Mesodermal cell (in vitro differentiated cells): Measurements from ENCODE around the gene SIRT7.

ENCODE experiments used
- H3K27ac ChIP-seq: 2 replicates; pipeline ENCODE4 v1.7.0; 2013; ENCODE audit warnings: mild to moderate bottlenecking, low read depth, low read length, moderate library complexity; ENCODE audit not compliant: severe bottlenecking
- H3K36me3 ChIP-seq: 2 replicates; pipeline ENCODE4 v1.7.1; 2013; ENCODE audit warnings: mild to moderate bottlenecking, low read length, moderate library complexity; ENCODE audit not compliant: control insufficient read depth, insufficient read depth
- H3K4me1 ChIP-seq: one replicate; pipeline ENCODE4 v1.7.1; 2013; ENCODE audit warnings: mild to moderate bottlenecking, low read length; ENCODE audit not compliant: insufficient read depth, control insufficient read depth, poor library complexity, severe bottlenecking
- H3K4me3 ChIP-seq: 2 replicates; pipeline ENCODE4 v1.7.0; 2013; ENCODE audit warnings: low read length, control low read depth, mild to moderate bottlenecking; ENCODE audit not compliant: insufficient read depth, poor library complexity, severe bottlenecking; ENCODE audit errors: extremely low read depth
- H3K9me3 ChIP-seq: 2 replicates; pipeline ENCODE4 v1.7.1; 2013; ENCODE audit warnings: mild to moderate bottlenecking, low read length, moderate library complexity; ENCODE audit not compliant: control insufficient read depth
- WGBS, 2 experiments: methylation state at CpG; one replicate each; pipeline ENCODE4 v1.1.5; 2013; ENCODE audit warnings: missing lambda C conversion rate in 2 of 2; ENCODE audit not compliant: insufficient coverage in 2 of 2; 5-methylcytosine and 5-hydroxymethylcytosine counted together

Gene SIRT7

DNA sequence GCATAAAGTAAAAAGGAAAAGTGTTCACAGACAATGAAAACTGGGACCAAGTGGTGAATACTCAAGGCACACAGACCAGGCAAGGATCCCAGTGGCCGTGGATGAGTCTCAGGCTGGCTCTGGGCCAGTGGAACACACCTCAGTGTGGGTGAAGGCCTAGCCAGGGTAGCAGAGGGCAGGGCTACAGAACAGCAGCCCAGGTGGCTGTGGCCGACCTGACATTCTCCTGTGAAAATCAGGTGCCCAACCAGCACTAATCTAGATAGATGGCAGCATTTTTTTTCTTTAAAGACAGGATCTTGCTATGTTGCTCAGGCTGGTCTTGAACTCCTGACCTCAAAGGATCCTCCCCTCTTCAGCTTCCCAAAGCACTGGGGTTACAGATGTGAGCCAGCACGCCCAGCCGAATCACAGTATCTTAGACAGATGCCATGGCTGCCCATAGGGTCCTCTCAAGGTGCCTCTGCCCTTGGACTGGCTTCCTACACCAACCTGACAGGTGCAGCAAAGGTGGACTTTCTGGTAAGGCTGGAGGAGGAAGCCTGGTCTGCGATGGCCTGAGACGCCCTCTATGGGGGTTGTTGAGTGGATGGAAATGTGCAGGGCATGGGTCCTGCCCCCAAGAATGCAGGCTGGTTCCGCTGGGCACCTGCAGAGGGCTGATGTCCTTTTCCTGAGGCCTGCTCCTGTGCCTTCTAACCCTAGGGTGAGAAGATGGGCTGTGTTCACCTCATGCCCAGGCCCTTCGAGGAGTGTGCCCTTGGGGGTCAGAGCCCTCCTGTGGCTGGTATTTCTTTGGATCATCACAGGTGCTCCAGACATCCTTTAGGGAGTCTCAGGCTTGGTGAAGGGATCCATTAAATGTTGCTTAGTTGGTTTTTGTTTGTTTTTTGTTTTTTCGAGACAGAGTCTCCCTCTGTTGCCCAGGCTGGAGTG lies 53.9 kb downstream of the SIRT7 start:
- H3K4me3 ChIP-seq, result no peak overlapping the region
- peaks cover 35% of the 10 kb centered on the region for H3K4me1 ChIP-seq
- no peak overlapping the region for H3K27ac ChIP-seq
- H3K36me3 ChIP-seq, result peaks cover 71% of the 10 kb centered on the region
- WGBS, 2 experiments, result 92% methylated on average over 7 of the region's 9 CpGs
- H3K9me3 ChIP-seq, result no peaks in the 10 kb centered on the region

DNA sequence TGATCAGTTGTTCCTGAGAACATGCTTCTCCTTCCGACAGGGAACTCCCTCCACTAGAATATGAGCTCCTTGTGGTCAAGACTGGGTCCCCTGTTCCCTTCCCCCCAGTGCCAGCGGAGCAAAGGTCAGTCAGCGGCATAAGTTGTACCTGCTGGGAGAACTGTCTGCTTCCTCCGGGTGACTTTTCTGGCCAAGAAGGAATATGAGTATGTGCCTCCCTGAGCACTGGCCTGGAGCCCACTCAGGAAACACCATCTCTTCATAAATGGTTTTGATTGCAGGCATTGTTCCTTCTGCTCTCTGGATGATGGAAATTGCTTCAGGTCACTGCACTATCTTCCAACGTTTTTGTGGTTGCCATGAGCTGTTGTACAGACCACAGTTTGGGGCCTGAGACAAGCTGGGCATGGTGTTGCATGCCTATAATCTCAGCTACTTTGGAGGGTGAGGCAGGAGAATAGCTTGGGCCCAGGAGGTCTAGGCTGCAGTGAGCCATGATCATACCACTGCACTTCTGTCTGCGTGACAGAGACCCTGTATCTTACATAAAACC lies 54.8 kb downstream of the SIRT7 start:
- H3K4me3 ChIP-seq, result no peak overlapping the region
- H3K4me1 ChIP-seq, result peaks cover 36% of the 10 kb centered on the region
- 91 to 94% methylated on average over 3 to 4 of the region's 6 CpGs for WGBS, 2 experiments
- peaks cover 74% of the 10 kb centered on the region for H3K36me3 ChIP-seq
- H3K9me3 ChIP-seq, result no peaks in the 10 kb centered on the region
- no peak overlapping the region for H3K27ac ChIP-seq
